ENCODE data around the gene ZNF281. TPM values are rescaled to one million over a fixed set of nuclear protein-coding genes. Genes with fewer than 3 reads are reported as not detected.
"Not testable (repeated sequence)": the region's sequence is repeated elsewhere in the genome, so short reads cannot be mapped to it uniquely, and the experiment has no call there.

The ZNF281 gene
- total RNA-seq, 1 experiment from 2014 or later, result 47.7 TPM

DNA sequence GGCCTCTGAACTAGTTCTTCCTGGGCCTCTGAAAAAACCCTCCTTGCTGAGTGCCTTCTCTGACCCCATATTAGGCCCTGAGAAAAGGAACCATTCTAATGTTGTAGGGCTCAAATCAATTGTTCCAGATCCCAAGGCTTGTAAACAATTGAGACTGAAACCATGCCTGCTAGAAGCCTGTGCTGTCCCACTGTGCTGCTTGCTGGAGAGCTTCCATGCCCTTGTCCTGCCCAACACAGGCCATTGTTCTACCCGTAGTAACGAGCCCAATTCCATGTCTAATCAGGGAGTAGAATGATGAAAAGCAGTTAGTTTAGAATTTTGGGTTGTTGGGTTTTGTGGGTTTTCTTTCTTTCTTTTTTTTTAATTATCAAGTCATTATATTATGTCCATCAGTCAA is 47.4 kb downstream of the ZNF281 start:
- TF ChIP-seq, protein P1, sequence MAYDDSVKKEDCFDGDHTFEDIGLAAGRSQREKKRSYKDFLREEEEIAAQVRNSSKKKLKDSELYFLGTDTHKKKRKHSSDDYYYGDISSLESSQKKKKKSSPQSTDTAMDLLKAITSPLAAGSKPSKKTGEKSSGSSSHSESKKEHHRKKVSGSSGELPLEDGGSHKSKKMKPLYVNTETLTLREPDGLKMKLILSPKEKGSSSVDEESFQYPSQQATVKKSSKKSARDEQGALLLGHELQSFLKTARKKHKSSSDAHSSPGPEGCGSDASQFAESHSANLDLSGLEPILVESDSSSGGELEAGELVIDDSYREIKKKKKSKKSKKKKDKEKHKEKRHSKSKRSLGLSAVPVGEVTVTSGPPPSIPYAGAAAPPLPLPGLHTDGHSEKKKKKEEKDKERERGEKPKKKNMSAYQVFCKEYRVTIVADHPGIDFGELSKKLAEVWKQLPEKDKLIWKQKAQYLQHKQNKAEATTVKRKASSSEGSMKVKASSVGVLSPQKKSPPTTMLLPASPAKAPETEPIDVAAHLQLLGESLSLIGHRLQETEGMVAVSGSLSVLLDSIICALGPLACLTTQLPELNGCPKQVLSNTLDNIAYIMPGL (CRISPR knock-in tag; IDR thresholded peaks at IDR 0.05), result no peak
- TF ChIP-seq, protein P2, sequence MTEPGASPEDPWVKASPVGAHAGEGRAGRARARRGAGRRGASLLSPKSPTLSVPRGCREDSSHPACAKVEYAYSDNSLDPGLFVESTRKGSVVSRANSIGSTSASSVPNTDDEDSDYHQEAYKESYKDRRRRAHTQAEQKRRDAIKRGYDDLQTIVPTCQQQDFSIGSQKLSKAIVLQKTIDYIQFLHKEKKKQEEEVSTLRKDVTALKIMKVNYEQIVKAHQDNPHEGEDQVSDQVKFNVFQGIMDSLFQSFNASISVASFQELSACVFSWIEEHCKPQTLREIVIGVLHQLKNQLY (CRISPR knock-in tag; IDR thresholded peaks at IDR 0.05), result 0 out of 2 replicates have a peak, but pooled peaks have one; percentile 33
- DNase-seq (ENCODE audit: low spot score) (no peak), ATAC-seq (peak; percentile 6; the same call in 1 of the 2 replicates)
- H3K4me1 Mint-ChIP-seq, result peaks cover 32% of the 10 kb centered on the region
- peaks cover 10% of the 10 kb centered on the region for H3K36me3 Mint-ChIP-seq
- no peaks in the 10 kb centered on the region; the same call in 1 of the 2 replicates for H3K27me3 Mint-ChIP-seq (ENCODE audit: low read depth)
- no peak overlapping the region for H3K27ac Mint-ChIP-seq
- no peaks in the 10 kb centered on the region for H3K9me3 Mint-ChIP-seq
- H3K4me3 Mint-ChIP-seq, result no peak overlapping the region
- POLR2A ChIA-PET, result interaction anchor here (1.0 kb wide), 1 partner anchor 26 kb away, joined by 3 read pairs; no protein-coding TSS in a partner anchor
- CTCF ChIA-PET, result interaction anchor here (1.4 to 3.3 kb wide), 3 partner anchors 11 to 82 kb away, joined by 4 to 16 read pairs (median 6); no protein-coding TSS in a partner anchor

DNA sequence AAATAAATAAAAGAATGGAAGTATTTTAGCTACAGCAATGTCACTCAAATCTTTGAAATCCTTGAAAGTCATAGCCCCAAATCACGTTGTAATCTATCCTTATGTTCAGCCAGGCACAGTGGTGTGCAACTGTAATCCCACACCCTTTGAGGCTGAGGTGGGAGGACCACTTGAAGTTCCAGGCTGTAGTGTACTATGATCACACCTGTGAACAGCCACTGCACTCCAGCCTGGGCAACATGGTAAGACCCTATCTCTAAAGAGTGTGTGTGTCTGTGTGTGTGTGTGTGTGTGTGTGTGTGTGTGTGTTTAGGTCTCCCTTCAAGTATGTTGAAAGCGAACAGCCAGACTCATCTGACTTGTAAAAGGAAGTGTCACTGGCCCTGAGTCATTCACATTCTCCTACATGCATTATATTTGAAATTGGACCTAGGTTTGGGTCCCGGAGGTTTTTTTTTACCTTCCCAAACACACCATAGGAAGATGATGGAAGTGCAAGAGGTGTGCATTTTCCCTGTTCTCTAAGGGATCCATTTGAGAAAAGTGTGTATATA is 50.1 kb downstream of the ZNF281 start:
- CTCF ChIA-PET, result no interaction called here
- no peak for DNase-seq (ENCODE audit: low spot score)

DNA sequence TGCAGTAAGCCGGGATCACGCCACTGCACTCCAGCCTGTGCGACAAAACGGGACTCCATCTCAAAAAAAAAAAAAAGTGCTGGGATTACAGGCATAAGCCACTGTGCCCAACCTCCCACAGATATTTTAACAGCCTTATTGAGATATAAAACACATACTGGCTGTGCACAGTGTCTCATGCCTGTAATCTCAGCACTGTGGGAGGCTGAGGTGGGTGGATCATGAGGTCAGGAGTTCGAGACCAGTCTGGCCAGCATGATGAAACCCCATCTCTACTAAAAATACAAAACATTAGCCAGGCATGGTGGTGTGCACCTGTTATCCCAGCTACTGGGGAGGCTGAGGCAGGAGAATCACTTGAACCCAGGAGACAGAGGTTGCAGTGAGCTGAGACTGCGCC is 51.9 kb downstream of the ZNF281 start:
- H3K9me3 Mint-ChIP-seq; H3K27me3 Mint-ChIP-seq (ENCODE audit: low read depth); H3K27ac Mint-ChIP-seq; DNase-seq (ENCODE audit: low spot score); H3K4me3 Mint-ChIP-seq; POLR2A ChIA-PET; H3K36me3 Mint-ChIP-seq; CTCF ChIA-PET; ATAC-seq: not testable (repeated sequence)
- peaks cover 27% of the 10 kb centered on the region for H3K4me1 Mint-ChIP-seq

More for the DNA sequence above, 50.1 kb downstream of the ZNF281 start:
- POLR2A ChIA-PET, result no interaction called here
- no peaks in the 10 kb centered on the region for H3K9me3 Mint-ChIP-seq
- no peak overlapping the region for H3K4me3 Mint-ChIP-seq
- no peak for ATAC-seq
- H3K27ac Mint-ChIP-seq, result no peak overlapping the region
- TF ChIP-seq JAZF1 (CRISPR knock-in tag; IDR thresholded peaks at IDR 0.05) (no peak), ZNF263 (CRISPR knock-in tag; IDR thresholded peaks at IDR 0.05; ENCODE audit: low read depth) (no peak), ZNF121 (CRISPR knock-in tag; IDR thresholded peaks at IDR 0.05) (peak; percentile 17; the same call in 1 of the 2 replicates)
- no peaks in the 10 kb centered on the region for H3K27me3 Mint-ChIP-seq (ENCODE audit: low read depth)
- no peaks in the 10 kb centered on the region for H3K36me3 Mint-ChIP-seq
- peaks cover 22% of the 10 kb centered on the region for H3K4me1 Mint-ChIP-seq

DNA sequence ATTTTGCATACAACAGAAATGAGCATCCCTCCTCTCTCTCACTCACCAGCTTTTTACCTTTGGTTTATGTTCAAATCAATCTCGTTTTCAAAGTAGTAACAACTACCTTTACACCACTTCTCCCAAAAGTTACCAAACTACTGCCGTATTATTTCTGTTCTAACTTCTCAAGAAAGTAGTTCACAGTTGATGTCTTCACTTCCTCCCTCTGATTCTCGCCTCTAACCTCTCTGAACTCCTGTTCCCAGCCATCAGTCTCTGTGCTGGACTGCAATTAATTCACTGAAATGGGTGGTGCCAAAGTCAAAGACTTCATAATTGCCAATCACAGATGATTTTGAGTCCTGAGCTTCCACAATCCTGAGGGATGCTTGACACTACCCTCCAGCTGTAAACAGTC is 54.0 kb downstream of the ZNF281 start:
- no peak for ATAC-seq
- Mint-ChIP-seq H3K27ac (peak overlapping the region; percentile 51), H3K4me1 (peaks cover 34% of the 10 kb centered on the region), H3K27me3 (ENCODE audit: low read depth) (no peaks in the 10 kb centered on the region), H3K4me3 (no peak overlapping the region), H3K36me3 (no peaks in the 10 kb centered on the region), H3K9me3 (no peaks in the 10 kb centered on the region)
- no peak for DNase-seq (ENCODE audit: low spot score)
- POLR2A ChIA-PET, result interaction anchor here (0.6 kb wide), 1 partner anchor 9 kb away, joined by 3 read pairs; no protein-coding TSS in a partner anchor
- TF ChIP-seq, protein P3, sequence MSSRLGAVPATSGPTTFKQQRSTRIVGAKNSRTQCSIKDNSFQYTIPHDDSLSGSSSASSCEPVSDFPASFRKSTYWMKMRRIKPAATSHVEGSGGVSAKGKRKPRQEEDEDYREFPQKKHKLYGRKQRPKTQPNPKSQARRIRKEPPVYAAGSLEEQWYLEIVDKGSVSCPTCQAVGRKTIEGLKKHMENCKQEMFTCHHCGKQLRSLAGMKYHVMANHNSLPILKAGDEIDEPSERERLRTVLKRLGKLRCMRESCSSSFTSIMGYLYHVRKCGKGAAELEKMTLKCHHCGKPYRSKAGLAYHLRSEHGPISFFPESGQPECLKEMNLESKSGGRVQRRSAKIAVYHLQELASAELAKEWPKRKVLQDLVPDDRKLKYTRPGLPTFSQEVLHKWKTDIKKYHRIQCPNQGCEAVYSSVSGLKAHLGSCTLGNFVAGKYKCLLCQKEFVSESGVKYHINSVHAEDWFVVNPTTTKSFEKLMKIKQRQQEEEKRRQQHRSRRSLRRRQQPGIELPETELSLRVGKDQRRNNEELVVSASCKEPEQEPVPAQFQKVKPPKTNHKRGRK (CRISPR knock-in tag; IDR thresholded peaks at IDR 0.05; ENCODE audit: borderline replicate concordance), result no peak
- TF ChIP-seq RELA (CRISPR knock-in tag; IDR thresholded peaks at IDR 0.05; ENCODE audit: borderline replicate concordance), result no peak
- TF ChIP-seq, protein P4, sequence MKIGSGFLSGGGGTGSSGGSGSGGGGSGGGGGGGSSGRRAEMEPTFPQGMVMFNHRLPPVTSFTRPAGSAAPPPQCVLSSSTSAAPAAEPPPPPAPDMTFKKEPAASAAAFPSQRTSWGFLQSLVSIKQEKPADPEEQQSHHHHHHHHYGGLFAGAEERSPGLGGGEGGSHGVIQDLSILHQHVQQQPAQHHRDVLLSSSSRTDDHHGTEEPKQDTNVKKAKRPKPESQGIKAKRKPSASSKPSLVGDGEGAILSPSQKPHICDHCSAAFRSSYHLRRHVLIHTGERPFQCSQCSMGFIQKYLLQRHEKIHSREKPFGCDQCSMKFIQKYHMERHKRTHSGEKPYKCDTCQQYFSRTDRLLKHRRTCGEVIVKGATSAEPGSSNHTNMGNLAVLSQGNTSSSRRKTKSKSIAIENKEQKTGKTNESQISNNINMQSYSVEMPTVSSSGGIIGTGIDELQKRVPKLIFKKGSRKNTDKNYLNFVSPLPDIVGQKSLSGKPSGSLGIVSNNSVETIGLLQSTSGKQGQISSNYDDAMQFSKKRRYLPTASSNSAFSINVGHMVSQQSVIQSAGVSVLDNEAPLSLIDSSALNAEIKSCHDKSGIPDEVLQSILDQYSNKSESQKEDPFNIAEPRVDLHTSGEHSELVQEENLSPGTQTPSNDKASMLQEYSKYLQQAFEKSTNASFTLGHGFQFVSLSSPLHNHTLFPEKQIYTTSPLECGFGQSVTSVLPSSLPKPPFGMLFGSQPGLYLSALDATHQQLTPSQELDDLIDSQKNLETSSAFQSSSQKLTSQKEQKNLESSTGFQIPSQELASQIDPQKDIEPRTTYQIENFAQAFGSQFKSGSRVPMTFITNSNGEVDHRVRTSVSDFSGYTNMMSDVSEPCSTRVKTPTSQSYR (CRISPR knock-in tag; IDR thresholded peaks at IDR 0.05), result no peak
- TF ChIP-seq ZNF396 (CRISPR knock-in tag; IDR thresholded peaks at IDR 0.05; ENCODE audit: borderline replicate concordance), result no peak
- TF ChIP-seq, protein P5, sequence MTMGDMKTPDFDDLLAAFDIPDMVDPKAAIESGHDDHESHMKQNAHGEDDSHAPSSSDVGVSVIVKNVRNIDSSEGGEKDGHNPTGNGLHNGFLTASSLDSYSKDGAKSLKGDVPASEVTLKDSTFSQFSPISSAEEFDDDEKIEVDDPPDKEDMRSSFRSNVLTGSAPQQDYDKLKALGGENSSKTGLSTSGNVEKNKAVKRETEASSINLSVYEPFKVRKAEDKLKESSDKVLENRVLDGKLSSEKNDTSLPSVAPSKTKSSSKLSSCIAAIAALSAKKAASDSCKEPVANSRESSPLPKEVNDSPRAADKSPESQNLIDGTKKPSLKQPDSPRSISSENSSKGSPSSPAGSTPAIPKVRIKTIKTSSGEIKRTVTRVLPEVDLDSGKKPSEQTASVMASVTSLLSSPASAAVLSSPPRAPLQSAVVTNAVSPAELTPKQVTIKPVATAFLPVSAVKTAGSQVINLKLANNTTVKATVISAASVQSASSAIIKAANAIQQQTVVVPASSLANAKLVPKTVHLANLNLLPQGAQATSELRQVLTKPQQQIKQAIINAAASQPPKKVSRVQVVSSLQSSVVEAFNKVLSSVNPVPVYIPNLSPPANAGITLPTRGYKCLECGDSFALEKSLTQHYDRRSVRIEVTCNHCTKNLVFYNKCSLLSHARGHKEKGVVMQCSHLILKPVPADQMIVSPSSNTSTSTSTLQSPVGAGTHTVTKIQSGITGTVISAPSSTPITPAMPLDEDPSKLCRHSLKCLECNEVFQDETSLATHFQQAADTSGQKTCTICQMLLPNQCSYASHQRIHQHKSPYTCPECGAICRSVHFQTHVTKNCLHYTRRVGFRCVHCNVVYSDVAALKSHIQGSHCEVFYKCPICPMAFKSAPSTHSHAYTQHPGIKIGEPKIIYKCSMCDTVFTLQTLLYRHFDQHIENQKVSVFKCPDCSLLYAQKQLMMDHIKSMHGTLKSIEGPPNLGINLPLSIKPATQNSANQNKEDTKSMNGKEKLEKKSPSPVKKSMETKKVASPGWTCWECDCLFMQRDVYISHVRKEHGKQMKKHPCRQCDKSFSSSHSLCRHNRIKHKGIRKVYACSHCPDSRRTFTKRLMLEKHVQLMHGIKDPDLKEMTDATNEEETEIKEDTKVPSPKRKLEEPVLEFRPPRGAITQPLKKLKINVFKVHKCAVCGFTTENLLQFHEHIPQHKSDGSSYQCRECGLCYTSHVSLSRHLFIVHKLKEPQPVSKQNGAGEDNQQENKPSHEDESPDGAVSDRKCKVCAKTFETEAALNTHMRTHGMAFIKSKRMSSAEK (CRISPR knock-in tag; IDR thresholded peaks at IDR 0.05; ENCODE audit: borderline replicate concordance), result no peak
- TF ChIP-seq JUN (CRISPR knock-in tag; IDR thresholded peaks at IDR 0.05), result no peak
- no peak for TF ChIP-seq CREM (CRISPR knock-in tag; IDR thresholded peaks at IDR 0.05)
- TF ChIP-seq OVOL2 (CRISPR knock-in tag; IDR thresholded peaks at IDR 0.05; ENCODE audit: borderline replicate concordance), result no peak
- TF ChIP-seq NFYB (CRISPR knock-in tag; conservative IDR thresholded peaks at IDR 0.05; ENCODE audit: low read depth), result no peak
- no peak for TF ChIP-seq ZNF138 (CRISPR knock-in tag; conservative IDR thresholded peaks at IDR 0.05)
- TF ChIP-seq ZNF416 (CRISPR knock-in tag; IDR thresholded peaks at IDR 0.05), result no peak
- CTCF ChIA-PET, result interaction anchor here (1.1 kb wide), 1 partner anchor 9 kb away, joined by 6 read pairs; no protein-coding TSS in a partner anchor
